SKM-1 treated with dmso at 0.1 percent for 144 hours (cell line): ENCODE data around the gene PELI2.

Source experiments
- DNase-seq: peaks from one replicate; lab custom pipeline; 2025; ENCODE audit not compliant: unreplicated experiment; lab: John Stamatoyannopoulos, UW

The PELI2 gene

GRCh38 chr14:56170877-56171422, 52.7 kb downstream of the PELI2 start:
- no peak for DNase-seq

- DNase-seq, result no peak
Measured at GRCh38 chr14:56172074-56172473, 53.9 kb downstream of the PELI2 start.

- DNase-seq, result no peak
Measured at GRCh38 chr14:56172571-56172971, 54.4 kb downstream of the PELI2 start.

- no peak for DNase-seq
Measured at GRCh38 chr14:56173365-56173922, 55.2 kb downstream of the PELI2 start.

GRCh38 chr14:56175773-56176172, 57.6 kb downstream of the PELI2 start:
- DNase-seq, result no peak

- DNase-seq, result no peak
Measured at GRCh38 chr14:56176530-56176929, 58.3 kb downstream of the PELI2 start.

GRCh38 chr14:56177036-56177435, 58.8 kb downstream of the PELI2 start:
- no peak for DNase-seq

GRCh38 chr14:56180754-56181542, 62.7 kb downstream of the PELI2 start:
- no peak for DNase-seq

- no peak for DNase-seq
Measured at GRCh38 chr14:56181681-56182085, 63.5 kb downstream of the PELI2 start.

- DNase-seq, result no peak
Measured at GRCh38 chr14:56182410-56182809, 64.2 kb downstream of the PELI2 start.

- DNase-seq, result no peak
Measured at GRCh38 chr14:56183631-56184157, 65.5 kb downstream of the PELI2 start.

- no peak for DNase-seq
Measured at GRCh38 chr14:56185992-56186391, 67.8 kb downstream of the PELI2 start.

GRCh38 chr14:56187736-56188135, 69.5 kb downstream of the PELI2 start:
- no peak for DNase-seq

- DNase-seq, result no peak
Measured at GRCh38 chr14:56189307-56189706, 71.1 kb downstream of the PELI2 start.

GRCh38 chr14:56193347-56193746, 75.1 kb downstream of the PELI2 start:
- no peak for DNase-seq

- DNase-seq, result no peak
Measured at GRCh38 chr14:56194042-56194441, 75.8 kb downstream of the PELI2 start.

- no peak for DNase-seq
Measured at GRCh38 chr14:56195223-56195622, 77.0 kb downstream of the PELI2 start.

GRCh38 chr14:56195704-56196103, 77.5 kb downstream of the PELI2 start:
- no peak for DNase-seq

- DNase-seq, result no peak
Measured at GRCh38 chr14:56196274-56196673, 78.1 kb downstream of the PELI2 start.

- no peak for DNase-seq
Measured at GRCh38 chr14:56197150-56197549, 78.9 kb downstream of the PELI2 start.

GRCh38 chr14:56198438-56198837, 80.2 kb downstream of the PELI2 start:
- no peak for DNase-seq
